Neural progenitor cell (in vitro differentiated cells): ENCODE data around the gene CDHR2. TPM values are rescaled to one million over a fixed set of nuclear protein-coding genes. Genes with fewer than 3 reads are reported as not detected.

Source experiments
- DNase-seq: peaks from one replicate; pipeline ENCODE4 v3.0.0-alpha.2; 2016; ENCODE audit warnings: low spot score
- H2AFZ ChIP-seq: fragments of 200-600 bp; sonication (generic); replicated peaks from 2 replicates; pipeline ENCODE4 v1.6.1; 2016; ENCODE audit warnings: antibody characterized with exemption
- H3F3A ChIP-seq: fragments of 200-600 bp; sonication (generic); 2 replicates; pipeline ENCODE4 v1.6.1; 2016; ENCODE audit warnings: antibody characterized with exemption, low read depth
- H3K27ac ChIP-seq: fragments of 200-600 bp; sonication (generic); 2 replicates; pipeline ENCODE4 v1.5.1; 2016; ENCODE audit warnings: mild to moderate bottlenecking
- H3K27me3 ChIP-seq: fragments of 200-600 bp; sonication (generic); 2 replicates; pipeline ENCODE4 v1.6.1; 2016; ENCODE audit warnings: mild to moderate bottlenecking, moderate library complexity
- H3K36me3 ChIP-seq: fragments of 200-600 bp; sonication (generic); 2 replicates; pipeline ENCODE4 v1.5.1; 2016
- H3K4me1 ChIP-seq: fragments of 200-600 bp; sonication (generic); 2 replicates; pipeline ENCODE4 v1.6.1; 2016; ENCODE audit warnings: mixed run types
- H3K4me2 ChIP-seq: fragments of 200-600 bp; sonication (generic); 2 replicates; pipeline ENCODE4 v1.6.1; 2016
- H3K4me3 ChIP-seq: fragments of 200-600 bp; sonication (generic); 2 replicates; pipeline ENCODE4 v1.5.1; 2016
- H3K79me2 ChIP-seq: fragments of 200-600 bp; sonication (generic); 2 replicates; pipeline ENCODE4 v1.6.1; 2016; ENCODE audit warnings: low read depth
- H3K9ac ChIP-seq: fragments of 200-600 bp; sonication (generic); 2 replicates; pipeline ENCODE4 v1.6.1; 2016
- H3K9me3 ChIP-seq: fragments of 200-600 bp; sonication (generic); 2 replicates; pipeline ENCODE4 v1.5.1; 2016; ENCODE audit warnings: low read depth
- H4K20me1 ChIP-seq: fragments of 200-600 bp; sonication (generic); 2 replicates; pipeline ENCODE4 v1.6.1; 2016; ENCODE audit warnings: low read depth
- H3K27ac Mint-ChIP-seq: 3 replicates; pipeline ENCODE4 v1.8.0; 2021; ENCODE audit warnings: mixed read lengths
- H3K27me3 Mint-ChIP-seq: 2 replicates; pipeline ENCODE4 v1.8.0; 2022; ENCODE audit warnings: low read depth, mild to moderate bottlenecking, inconsistent platforms, moderate library complexity, mixed read lengths; ENCODE audit not compliant: insufficient read depth
- H3K36me3 Mint-ChIP-seq: 3 replicates; pipeline ENCODE4 v1.8.0; 2021; ENCODE audit warnings: mixed read lengths
- H3K4me1 Mint-ChIP-seq: 3 replicates; pipeline ENCODE4 v1.8.0; 2021; ENCODE audit warnings: mixed read lengths
- H3K4me3 Mint-ChIP-seq: 3 replicates; pipeline ENCODE4 v1.8.0; 2021; ENCODE audit warnings: mild to moderate bottlenecking, moderate library complexity, mixed read lengths
- H3K9me3 Mint-ChIP-seq: 3 replicates; pipeline ENCODE4 v1.8.0; 2020; ENCODE audit warnings: mixed read lengths
- EZH2 ChIP-seq: fragments of 200-600 bp; sonication (generic); IDR thresholded peaks from 2 replicates; pipeline ENCODE4 v1.6.1; 2017; ENCODE audit warnings: antibody characterized with exemption, mild to moderate bottlenecking, moderate library complexity
- EZH2phosphoT487 ChIP-seq: fragments of 200-600 bp; sonication (generic); IDR thresholded peaks from 2 replicates; pipeline ENCODE4 v1.6.1; 2017; ENCODE audit warnings: antibody characterized with exemption
- total RNA-seq: library from RNA; depleted of rRNA; stranded (reverse); fragments of >200 nt; gene quantifications from 2 replicates; pipeline ENCODE4 v1.2.3, GENCODE V29; 2015; ENCODE audit warnings: low replicate concordance
- TF ChIP-seq, protein P1 (sequence below): fragments of 200-600 bp; sonication (generic); IDR thresholded peaks from 2 replicates; pipeline ENCODE4 v1.5.1; 2017; ENCODE audit warnings: antibody characterized with exemption, mild to moderate bottlenecking

Gene CDHR2
- total RNA-seq, 1 donor from 2014 or later = not detected

DNA sequence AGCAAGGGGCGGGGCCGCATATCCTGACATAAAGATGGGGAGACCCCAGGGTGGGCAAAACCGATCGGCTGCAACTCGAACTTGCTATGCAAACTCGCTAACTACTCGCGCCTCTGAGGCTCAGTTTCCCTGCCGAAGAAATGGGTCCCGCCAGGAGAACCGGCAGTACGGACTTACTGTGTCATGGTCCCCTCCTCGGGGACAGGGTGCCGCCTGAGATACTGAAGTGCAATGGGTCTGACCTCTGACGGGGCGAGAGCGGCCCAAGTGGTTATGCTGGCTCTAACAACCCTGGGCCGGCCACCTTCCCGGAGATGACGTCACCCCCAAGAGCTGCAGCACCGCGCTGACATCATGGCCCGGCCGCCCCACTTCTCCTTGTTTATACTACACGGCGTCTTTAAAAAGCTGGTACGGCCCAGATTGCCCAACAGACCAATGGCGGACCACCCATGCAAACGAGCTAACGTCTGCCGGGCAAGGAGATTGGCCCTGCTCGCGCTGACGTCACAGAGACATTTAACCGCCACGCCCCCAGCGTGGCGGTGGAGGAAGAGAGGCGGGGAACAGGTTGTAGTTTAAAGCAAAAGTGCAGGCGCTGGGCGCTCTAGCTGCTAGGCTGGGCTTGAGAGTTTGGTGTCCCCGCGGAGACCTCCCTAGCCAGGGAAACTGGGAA lies 11.4 kb upstream of the CDHR2 start:
- peaks cover 53% of the 10 kb centered on the region for H3K4me1 Mint-ChIP-seq

DNA sequence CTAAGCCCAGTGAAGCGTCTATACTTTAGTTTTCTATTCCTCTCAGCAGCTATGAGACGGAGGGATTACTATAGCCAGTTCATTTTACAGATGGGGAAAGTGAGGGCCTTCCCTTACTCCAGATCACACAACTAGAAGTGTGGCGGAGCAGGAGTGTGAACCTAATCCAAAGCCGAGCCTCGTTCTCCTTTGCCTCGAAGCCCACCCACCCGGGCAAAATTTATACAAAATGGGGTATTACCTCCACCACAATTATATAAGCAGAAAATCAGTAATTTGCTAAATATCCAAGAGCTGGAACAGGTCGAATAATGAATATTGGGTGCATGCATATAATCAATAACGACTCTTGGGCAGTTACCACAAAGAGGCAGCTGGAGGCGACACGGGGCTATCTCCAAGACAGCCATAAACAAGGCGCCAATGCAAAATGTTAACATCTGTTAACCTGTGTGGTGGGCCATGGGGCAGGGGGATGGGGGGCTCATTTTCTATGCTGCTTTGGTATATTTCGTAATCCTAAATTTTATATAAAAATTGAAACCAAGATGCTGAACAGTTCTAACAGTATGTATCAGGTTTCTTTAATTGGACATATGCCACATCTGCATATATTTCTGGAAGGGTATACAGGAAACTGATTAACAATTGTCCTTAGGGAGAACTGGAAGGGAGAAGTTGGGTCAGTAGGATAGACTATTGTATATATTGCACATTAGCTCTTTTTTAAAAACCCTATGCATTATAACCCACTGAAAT lies 10.7 kb upstream of the CDHR2 start:
- Mint-ChIP-seq H3K27me3 (peaks cover 15% of the 10 kb centered on the region), H3K36me3 (peaks cover 5% of the 10 kb centered on the region), H3K4me3 (peak overlapping the region; percentile 99), H3K4me1 (peaks cover 51% of the 10 kb centered on the region), H3K27ac (peak overlapping the region; percentile 98), H3K9me3 (no peaks in the 10 kb centered on the region)
- peak overlapping the region; percentile 72 for H3K4me3 ChIP-seq
- H3K4me2 ChIP-seq = peak overlapping the region; percentile 72
- peaks cover 18% of the 10 kb centered on the region for H3K27me3 ChIP-seq
- no peaks in the 10 kb centered on the region for H3K9me3 ChIP-seq
- peaks cover 27% of the 10 kb centered on the region for H4K20me1 ChIP-seq
- peaks cover 36% of the 10 kb centered on the region for H3K79me2 ChIP-seq
- peak; percentile 31 for DNase-seq
- no peaks in the 10 kb centered on the region for H3K36me3 ChIP-seq
- H3K9ac ChIP-seq = no peak overlapping the region
- peak overlapping the region; percentile 32 for H3K27ac ChIP-seq
- no peak for TF ChIP-seq EZH2phosphoT487
- TF ChIP-seq, protein P1, sequence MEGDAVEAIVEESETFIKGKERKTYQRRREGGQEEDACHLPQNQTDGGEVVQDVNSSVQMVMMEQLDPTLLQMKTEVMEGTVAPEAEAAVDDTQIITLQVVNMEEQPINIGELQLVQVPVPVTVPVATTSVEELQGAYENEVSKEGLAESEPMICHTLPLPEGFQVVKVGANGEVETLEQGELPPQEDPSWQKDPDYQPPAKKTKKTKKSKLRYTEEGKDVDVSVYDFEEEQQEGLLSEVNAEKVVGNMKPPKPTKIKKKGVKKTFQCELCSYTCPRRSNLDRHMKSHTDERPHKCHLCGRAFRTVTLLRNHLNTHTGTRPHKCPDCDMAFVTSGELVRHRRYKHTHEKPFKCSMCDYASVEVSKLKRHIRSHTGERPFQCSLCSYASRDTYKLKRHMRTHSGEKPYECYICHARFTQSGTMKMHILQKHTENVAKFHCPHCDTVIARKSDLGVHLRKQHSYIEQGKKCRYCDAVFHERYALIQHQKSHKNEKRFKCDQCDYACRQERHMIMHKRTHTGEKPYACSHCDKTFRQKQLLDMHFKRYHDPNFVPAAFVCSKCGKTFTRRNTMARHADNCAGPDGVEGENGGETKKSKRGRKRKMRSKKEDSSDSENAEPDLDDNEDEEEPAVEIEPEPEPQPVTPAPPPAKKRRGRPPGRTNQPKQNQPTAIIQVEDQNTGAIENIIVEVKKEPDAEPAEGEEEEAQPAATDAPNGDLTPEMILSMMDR = peak; percentile 30
- H3F3A ChIP-seq = peaks cover 29% of the 10 kb centered on the region
- H2AFZ ChIP-seq = peak overlapping the region; percentile 19
- H3K4me1 ChIP-seq = peaks cover 30% of the 10 kb centered on the region

More for the DNA sequence above, 11.4 kb upstream of the CDHR2 start:
- peaks cover 28% of the 10 kb centered on the region for H3K4me1 ChIP-seq
- H3K9me3 ChIP-seq = no peaks in the 10 kb centered on the region
- peaks cover 34% of the 10 kb centered on the region for H4K20me1 ChIP-seq
- peaks cover 27% of the 10 kb centered on the region for H3F3A ChIP-seq
- H3K79me2 ChIP-seq = peaks cover 43% of the 10 kb centered on the region
- peak; percentile 100 for DNase-seq
- H3K27ac Mint-ChIP-seq = peak overlapping the region; percentile 98
- peaks cover 15% of the 10 kb centered on the region for H3K27me3 Mint-ChIP-seq
- H3K9ac ChIP-seq = peak overlapping the region; percentile 53
- H3K4me3 Mint-ChIP-seq = peak overlapping the region; percentile 99
- peak overlapping the region; percentile 72 for H3K4me3 ChIP-seq
- peaks cover 12% of the 10 kb centered on the region for H3K27me3 ChIP-seq
- TF ChIP-seq EZH2 = no peak
- TF ChIP-seq, protein P1 = no peak
- no peak for TF ChIP-seq EZH2phosphoT487
- peak overlapping the region; percentile 86 for H3K27ac ChIP-seq
- H3K9me3 Mint-ChIP-seq = no peaks in the 10 kb centered on the region
- peak overlapping the region; percentile 73 for H3K4me2 ChIP-seq
- H2AFZ ChIP-seq = peak overlapping the region; percentile 68
- H3K36me3 Mint-ChIP-seq = peaks cover 5% of the 10 kb centered on the region
- no peaks in the 10 kb centered on the region for H3K36me3 ChIP-seq

DNA sequence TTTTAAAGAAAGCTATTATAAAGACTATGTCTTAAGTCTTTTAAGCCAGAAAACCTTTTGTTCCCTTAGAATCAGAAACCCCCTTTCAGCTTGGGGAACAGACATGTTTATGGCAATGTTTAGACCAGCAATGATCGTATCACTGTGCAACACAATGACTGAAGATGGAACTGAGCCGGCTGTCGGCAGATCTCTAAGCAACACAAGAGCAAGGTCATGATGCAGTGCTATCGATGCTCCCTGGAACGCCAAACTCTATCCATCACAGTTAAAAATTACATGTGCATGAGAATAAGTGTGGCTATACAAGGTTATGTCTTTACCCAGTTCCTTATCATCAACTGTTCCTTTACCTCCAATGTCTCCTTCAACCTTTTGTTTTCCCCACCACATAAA lies 10.2 kb upstream of the CDHR2 start:
- peaks cover 49% of the 10 kb centered on the region for H3K4me1 Mint-ChIP-seq

More for the DNA sequence above, 10.2 kb upstream of the CDHR2 start:
- Histone ChIP-seq H2AFZ (no peak overlapping the region), H3K9me3 (no peaks in the 10 kb centered on the region), H4K20me1 (peaks cover 21% of the 10 kb centered on the region), H3F3A (peaks cover 29% of the 10 kb centered on the region), H3K4me3 (no peak overlapping the region), H3K27ac (no peak overlapping the region), H3K4me2 (no peak overlapping the region), H3K79me2 (peaks cover 30% of the 10 kb centered on the region), H3K9ac (no peak overlapping the region), H3K4me1 (peaks cover 31% of the 10 kb centered on the region), H3K27me3 (peaks cover 24% of the 10 kb centered on the region), H3K36me3 (no peaks in the 10 kb centered on the region)
- Mint-ChIP-seq H3K27me3 (peaks cover 15% of the 10 kb centered on the region), H3K9me3 (no peaks in the 10 kb centered on the region), H3K27ac (no peak overlapping the region), H3K36me3 (peaks cover 5% of the 10 kb centered on the region), H3K4me3 (no peak overlapping the region)
- DNase-seq = no peak
- TF ChIP-seq, protein P1 = no peak
- no peak for TF ChIP-seq EZH2
- TF ChIP-seq EZH2phosphoT487 = no peak
